HG03108 (cell line): ENCODE data around the gene PARD6A.
A peak's percentile ranks its signal among the peaks of the same experiment; 100 is the strongest.

ENCODE experiments used
- ATAC-seq: cut with Tn5 transposase; IDR thresholded peaks from one replicate; pipeline ENCODE4 v1.9.1; 2021; ENCODE audit warnings: moderate library complexity; ENCODE audit not compliant: unreplicated experiment

Gene PARD6A

DNA sequence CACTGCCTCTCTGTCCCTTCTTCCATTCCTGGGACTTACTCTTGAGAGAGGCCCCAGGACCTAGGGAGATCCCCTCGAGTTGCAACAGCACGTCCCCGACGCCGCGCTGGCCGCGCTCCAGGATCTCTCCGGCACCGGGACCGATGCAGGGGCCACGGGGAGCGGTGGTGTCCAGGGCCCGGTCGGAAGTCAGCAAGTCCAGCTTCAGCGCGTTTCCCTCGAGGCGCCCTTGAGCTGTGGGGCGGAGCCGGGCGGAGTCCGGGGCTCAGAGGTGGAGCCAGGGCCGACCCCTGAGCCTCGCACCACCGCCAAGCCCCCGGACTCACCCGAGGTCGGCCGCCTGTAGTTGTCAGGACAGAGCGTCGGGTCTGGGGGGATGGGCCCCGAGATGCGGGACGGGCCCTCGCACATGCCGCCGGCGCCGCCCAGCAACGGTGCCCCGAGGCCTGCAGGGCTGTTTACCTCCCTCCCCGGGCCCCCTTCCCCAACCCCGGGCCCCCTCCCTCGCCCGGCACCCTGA is 5.3 kb downstream of the PARD6A start:
- ATAC-seq = no peak

DNA sequence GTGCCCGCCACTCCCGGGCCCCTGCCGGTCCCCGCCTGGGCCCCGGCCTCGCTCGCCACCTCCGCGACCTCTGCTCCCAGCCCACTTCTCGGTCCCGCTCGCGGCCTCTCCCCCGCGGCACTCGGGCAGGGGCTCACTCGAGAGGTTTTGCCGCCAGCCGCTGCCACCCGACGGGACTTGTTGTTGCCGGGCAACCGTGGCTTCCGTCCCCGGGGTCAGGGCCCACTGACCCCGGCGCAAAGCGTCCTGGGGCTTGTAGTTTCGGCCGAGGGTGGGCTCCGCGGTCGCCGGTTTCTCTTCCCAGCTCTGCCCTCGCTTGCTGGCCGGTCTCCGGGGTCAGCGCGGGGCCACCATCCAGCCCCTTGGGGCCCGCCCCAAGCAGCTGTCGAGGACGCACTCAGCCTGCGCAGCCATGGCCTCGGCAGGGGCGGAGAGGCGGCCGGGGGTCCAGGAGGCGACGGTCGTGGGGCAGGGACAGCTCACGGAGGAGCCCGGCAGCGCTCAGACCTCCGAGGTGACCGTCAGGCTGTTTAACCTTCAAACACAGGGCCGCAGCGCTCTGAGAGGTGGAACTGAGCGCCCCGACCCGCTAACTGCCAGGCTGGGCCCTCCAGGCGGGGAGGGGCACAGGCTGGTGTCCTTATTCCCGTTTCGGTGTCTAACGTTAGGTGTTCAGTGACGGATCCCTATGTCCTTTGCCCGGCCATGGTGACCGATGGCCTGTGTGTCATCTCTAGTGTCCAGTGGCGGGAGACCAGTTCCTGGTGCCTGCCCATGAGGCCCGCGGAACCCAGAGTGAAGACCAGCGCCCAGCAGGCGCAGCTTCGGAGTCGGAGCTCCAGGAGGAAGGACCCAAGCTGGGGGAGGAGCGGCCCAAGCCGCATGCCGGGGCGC is 6.0 kb downstream of the PARD6A start, which contains the start of the genes C16orf86 and ENKD1:
C16orf86 (plus strand) TSS at position 256 of the 894 bp plus-strand sequence; CDS start at position 413, 157 bp downstream.
ENKD1 (minus strand) TSS at position 192 of the 894 bp plus-strand sequence. CDS start 308 bp downstream, outside the sequence.
- ATAC-seq = peak; percentile 57

DNA sequence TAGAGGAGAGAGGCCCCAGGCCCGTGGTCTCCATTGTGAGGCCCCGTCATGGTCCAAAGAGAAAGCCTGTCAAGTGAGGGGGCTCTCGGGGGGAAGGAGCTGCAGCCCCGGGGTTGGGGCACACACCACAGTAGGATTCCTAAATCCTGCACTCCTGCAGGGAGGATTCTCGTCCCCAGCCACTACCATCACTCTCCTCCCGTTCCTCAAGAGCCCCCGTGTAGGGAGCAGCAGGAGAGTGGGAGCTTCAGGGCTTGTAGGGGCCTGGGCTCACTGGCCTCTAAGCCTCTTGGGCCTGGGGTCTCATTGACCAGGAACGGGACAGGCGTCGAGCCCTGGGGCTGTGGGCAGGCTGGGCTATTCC is 6.7 kb downstream of the PARD6A start:
- ATAC-seq = no peak

DNA sequence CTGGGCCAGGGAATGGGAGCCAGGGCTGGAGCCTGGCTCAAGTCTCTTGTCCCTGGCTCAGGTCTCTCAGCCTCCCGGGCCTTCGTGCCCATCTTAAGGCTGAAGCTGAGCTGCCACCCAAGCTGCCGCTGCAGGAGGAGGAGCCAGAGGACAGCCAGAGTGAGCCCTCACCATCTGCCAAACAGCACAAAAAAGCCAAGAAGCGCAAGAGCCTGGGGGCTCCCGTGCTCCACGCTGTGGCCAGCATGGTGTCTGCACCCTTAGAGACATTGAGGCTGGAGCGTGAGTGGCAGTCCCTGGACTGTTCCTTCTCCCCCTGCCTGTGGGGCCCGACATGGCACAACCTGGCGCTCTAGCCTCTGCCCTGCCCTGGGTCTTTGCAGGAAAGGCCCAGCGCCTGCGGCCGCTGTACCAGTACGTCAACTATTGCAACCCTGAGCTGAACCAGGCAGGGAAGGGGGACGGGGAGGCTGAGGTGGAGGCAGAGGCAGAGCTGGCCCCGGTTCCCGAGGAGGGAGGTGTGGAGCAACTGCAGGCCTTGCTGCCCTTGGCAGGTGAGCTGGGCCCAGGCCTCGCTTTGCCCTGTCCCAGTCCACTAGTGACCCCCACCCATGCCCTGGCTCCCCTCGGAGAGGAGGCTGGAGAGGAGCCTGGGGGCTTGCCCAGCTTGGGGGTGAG is 7.2 kb downstream of the PARD6A start:
- ATAC-seq = peak; percentile 56

DNA sequence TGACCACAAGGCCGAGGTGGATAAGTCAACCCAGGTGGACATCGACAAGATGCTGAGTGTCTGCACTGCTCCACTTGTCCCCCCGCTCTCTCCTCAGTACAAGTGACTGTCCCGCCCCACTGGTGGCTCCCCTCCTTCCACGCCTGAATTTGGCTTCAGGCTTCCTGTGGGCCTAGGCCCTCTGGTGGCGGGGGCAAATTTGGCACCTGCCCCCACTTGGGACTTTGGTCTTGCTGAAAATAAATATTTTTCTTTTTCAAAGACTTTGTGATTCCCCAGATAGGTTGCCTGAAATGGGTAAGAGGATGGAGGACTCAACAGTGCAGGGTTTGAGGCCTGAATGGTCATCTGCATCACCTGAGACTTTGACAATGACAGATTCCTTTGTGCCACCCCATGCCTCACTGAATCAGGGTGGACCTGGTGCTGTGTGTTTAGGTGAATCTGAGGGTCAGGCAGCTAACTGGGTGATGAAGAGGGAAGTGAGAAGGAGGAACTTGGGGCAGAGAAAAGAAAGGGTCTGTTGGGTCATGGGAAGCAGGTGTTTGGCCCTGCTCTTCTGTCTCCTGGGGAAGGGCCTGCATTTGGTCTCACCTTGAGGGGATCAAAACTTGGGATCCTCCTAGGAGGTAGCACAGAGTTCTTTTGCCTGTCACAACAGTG is 7.9 kb downstream of the PARD6A start:
- ATAC-seq = no peak

DNA sequence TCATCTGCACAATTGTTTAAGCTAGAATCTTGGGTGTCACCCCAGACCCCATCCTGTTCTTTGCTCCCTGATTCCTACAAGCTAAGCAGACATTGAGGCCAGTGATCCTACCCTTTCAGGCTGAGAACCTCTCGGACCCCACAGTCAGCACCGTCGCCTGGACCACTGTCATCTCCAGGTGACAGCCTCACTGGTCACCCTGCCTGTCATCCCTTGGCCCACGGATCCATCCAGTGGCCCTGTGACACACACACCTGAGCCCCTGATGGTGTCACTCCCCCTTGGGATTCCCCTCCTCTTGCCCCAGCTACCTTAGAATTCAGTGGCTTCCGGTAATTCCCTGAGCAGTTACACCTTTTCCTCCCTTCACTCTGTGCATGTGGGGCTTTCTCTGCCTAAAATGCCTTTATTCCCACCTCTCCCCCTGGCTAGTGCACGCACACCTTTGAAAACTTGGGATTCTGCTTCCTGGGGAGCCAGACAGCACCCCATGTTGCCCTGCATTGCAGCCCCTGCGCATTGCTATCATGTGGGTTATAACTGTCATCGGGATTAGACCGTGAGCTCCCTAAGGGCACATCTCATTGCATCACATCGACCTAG is 8.8 kb downstream of the PARD6A start:
- no peak for ATAC-seq

DNA sequence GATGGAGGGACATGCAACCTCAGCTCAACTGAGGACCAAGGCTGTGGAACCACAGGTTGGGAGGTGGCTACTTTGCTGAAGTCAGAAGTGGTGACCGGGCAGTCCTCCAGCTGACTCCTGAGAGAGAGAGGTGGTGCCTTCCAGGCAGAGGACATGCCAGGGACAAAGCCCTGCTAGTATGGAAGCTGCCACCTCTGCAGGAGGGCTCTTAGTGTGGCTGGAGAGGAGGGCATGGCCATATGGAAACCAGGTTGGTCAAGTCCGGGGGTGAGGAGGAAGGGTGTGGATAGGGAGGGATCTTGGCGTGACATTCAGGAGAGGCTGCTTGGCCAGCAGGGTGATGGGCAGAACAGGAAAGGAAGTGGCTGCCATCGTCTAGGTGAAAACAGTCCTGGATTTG is 11.5 kb downstream of the PARD6A start:
- no peak for ATAC-seq

DNA sequence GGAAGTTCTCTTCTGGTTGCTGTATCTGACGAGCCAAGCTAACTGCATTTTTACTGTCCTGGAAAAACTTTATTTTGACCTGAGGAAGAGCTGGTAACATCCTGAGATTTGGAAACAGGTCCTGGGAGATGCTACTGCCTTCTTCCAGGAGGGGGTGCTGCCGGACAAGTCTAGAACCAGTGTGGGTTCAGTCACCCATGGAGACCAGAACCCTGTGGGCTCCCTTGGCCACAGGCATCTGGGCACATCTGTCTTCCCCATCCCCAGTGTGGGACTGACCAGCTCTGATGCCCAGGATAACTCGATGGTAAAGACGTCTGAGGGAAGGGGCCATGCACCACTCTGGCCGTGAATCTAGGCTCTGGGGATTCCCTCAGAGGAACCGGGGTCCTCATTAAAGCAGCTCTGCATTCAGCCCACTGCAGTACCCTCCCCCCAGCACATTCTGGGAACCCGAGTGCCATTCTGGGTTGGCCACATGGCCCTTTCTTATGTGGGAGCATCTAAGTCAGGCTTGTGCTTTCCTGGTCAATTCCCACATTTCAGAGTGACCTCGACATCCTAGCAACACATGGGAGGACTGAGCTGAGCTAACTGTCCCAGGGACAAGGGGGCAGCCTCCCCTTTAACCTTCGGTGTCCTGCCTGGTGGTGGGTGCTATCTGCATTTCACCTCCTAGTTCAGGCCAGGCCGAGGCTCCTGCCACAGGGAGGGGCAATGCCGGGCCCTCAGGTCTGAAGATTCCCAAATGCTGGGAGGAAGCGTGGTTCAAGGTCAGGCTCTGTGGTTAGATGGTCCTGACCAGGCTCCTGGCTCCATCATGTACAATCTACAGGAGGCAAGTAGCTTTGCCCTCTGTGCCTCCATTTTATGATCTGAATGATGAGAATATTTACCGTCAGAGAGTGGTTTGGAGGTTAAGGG is 12.2 kb downstream of the PARD6A start:
- ATAC-seq = no peak

DNA sequence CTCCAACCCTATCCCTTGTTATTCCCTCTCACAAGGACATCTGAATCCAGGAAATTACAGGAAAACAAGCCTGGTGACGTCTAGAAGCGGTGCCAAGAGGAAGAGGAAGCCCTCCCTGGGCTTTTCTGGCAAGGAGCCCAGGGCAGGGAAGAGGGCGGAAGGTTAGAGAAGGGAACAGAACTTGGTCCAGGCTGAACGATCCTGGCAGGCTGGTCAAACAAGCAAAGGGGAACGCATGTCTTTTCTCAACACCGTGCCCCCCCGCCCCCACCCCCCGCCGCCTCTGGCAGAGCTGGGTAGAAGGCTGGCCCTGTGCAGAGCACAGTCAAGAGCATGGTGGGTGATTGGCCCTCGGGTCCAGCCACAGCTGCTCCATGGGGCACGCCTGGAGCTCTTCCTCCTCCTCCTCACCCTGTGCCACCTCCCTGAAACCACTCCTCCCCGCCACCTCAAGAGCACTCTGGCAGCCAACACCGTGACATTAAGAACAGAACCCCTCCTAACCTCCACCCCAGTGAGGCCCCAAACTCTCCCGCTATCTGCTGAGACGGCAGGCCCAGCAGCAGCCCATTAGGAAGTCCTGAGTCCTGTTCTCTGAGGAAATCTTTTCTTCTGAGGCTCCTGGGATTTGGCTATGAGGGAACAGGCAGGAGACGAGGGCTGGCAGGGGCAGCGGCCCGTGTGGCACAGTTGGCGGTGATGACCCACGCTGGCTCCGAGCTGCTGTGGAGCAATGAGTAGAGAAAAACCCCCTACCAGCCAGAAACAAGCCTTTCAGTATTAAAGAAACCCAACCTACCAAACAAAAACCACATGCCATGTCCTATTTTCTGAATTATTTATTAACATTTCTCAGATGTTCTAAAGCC is 13.2 kb downstream of the PARD6A start:
- no peak for ATAC-seq

DNA sequence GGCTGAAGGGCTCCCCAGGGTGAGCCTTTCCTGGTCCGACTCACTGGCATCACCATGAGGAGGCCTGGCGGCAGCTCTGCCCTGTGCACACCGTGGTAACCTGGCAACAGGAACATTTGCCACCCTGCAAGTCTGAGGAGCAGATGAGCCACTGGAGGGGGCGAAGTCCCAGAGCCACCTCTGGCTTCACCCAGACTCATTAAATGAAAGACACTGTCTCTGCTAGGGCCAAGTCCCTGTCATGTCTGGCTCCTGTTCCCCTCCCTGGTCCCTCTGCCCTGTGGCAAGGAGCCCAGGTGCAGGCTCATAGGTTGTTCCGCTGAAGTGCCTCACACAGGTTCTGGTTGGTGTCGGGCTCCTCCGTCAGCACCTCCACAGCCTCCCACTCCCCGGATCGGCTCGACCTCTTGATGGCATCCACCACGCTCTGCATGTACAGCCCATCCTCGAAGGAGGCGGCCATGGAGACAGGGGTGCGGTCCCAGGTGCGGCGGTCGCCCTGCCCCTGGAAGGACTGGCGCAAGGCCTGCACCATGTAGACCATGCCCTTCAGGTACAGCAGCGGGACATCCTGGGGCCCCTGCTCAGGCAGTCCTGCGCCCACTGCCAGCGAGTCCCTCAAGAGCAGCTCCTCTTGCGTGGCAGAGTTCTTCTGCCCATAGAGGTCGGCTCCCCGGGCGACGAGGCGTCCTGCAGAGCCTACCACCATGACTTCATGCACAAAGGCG is 14.3 kb downstream of the PARD6A start:
- ATAC-seq = no peak

DNA sequence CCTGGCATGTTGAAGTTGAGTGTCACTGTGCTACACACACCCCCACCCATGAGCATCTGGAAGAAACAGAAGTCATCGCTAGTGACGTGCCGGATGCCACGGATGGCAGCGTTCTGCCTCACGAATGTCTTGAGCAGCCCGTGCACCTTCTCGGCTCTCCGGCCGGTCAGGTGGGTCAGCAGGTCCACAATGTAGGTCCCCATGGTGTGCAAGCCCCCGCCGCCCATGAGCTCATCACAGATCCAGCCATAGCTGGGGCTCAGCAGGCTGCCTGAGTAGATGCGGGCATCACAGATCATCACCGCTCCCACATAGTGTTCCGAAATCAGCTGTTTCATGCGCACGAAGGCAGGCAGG is 14.8 kb downstream of the PARD6A start:
- no peak for ATAC-seq

DNA sequence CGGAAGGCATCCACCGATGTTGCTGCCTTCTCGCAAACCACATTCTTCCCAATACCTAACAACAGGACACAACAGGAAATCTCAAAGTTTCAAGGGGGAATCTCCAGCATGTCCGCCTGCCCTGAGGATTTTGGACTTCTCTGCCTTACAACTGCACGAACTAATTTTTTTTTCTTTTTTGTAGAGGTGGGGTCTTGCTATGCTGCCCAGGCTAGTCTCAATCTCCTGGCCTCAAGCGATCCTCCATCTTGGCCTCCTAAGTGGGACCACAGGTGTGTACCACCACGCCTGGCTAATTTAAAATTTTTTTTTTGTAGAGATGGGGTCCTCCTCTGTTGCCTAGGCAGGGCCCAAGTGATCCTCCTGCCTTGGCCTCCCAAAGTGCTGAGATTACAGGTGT is 15.2 kb downstream of the PARD6A start:
- no peak for ATAC-seq

DNA sequence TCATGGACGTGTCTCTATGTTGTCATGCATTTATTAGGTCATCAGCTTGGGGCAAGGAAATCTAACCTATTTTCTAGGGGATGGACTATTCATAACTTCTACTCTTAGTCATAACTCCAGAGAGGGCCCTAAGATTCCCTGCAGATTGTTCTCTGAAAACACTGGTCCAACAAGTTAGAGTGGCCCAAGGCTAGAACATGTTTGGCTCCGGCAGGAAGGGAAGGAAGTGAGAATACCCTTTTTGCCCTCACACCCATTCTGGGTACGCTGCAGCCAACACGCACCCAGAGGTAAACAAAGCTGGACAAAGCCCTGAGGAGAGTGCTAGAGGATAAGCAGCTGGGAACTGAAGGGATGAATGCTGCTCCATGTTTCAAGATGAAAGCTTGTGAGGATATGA is 15.8 kb downstream of the PARD6A start:
- no peak for ATAC-seq

DNA sequence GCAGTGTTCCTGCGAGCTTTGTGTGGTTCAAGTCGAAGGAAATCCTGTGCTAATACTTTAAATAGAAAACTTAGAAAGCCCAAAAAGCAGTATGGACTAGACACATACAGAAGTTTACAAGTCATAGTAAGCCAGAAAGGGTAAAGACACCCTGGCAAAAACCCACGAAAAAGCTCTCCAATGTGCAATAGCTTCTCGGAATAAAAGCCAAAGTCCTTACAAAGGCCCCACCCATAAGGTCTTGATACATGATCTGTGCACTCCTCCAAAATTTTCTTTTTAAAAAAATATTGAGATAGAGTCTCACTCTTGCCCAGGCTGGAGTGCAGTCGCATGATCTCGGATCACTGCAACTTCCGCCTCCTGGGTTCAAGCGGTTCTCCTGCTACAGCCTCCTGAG is 16.2 kb downstream of the PARD6A start:
- ATAC-seq = no peak

DNA sequence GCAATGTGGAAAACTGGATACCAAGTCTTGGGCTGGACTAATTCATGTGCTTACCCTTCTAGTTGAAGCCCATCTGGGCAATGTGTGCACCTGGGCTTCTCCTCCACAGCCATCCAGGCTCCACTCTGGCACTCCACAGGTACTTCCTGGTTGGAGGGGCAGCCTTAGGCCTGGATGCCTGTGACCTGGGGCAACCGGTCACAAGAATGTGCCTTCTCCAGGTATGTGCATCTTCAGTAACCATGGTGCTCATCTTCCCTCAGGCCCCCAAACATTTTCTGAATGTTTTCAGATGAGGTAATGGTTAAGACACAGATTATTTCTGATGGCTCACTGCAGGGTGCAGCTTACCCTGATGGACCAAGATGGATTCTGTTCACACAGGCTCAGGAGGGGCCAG is 17.0 kb downstream of the PARD6A start:
- ATAC-seq = no peak

DNA sequence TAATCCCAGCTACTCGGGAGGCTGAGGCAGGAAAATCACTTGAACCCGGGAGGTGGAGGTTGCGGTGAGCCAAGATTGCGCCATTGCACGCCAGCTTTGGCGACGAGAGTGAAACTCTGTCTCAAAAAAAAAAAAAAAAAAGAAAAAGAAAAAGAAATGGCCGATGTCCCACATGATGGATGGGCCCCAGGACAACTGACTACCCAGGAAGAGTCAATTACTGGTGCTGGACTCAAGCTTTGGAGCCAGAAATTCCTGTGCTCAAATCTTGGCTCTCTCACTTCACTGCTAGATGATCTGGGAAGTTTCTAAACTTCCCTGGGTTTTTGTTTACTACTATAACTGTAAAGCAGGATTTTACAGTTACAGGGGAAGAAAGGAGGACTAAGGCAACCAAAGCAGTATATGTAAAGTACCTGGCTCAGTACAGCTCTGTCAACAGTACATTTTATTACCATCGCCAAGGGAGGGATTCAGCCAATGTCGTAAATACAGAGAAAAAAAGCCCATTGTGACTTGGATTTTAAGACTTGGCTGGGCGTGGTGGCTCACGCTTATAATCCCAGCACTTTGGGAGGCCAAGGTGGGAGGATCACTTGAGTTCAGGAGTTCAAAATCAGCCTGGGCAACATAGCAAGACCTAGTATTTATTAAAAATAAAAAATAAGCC is 17.7 kb downstream of the PARD6A start:
- no peak for ATAC-seq

DNA sequence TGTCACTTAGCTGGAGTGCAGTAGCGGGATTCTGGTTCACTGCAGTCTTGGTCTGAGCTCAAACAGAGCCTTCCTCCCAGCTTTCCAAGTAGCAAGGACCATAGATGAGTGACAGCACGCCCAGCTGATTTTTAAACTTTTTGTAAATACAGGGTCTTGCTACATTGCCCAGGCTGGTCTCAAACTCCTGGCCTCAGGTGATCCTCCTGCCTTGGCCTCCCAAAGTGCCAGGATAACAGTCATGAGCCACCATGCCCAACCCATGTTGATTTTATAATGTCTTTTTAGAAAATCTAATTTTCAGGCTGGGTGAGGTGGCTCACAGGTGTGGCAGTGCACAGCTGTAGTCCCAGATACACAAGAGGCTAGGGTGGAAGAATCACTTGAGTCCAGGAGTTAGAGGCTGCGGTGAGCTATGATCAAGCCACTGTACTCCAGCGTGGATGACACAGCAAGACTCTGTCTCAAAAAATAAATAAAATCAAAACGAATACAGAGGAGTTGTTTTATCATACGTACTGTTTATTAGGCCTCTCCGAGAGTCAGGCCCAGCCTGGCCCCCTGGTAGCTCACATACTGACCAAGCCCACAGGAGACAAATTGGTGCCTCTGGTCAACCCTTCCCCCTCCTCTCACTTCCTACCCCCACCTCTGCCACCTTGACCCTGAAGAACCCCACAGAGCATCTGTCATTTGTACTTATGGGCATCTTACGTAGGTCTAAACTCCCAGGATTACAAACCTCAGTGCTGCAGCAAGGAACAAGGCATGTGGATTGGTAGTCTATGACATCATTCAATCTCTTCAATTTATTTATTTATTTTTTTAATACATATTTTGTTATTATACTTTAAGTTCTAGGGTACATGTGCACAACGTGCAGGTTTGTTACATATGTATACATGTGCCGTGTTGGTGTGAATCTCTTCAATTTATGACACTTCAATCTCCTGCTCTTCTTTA is 19.5 kb downstream of the PARD6A start:
- no peak for ATAC-seq
